GM18520 (cell line): ENCODE results near the gene NCBP2L.

Experiments used
- ATAC-seq: cut with Tn5 transposase; IDR thresholded peaks from one replicate; pipeline ENCODE4 v1.9.1; 2021; ENCODE audit not compliant: unreplicated experiment

NCBP2L gene

GRCh38 chrX:107752043-107752442 lies 25.5 kb upstream of the NCBP2L start:
- no peak for ATAC-seq

GRCh38 chrX:107752714-107753113 lies 24.8 kb upstream of the NCBP2L start:
- no peak for ATAC-seq

GRCh38 chrX:107753187-107753586 lies 24.3 kb upstream of the NCBP2L start:
- ATAC-seq = no peak

GRCh38 chrX:107755721-107756120 lies 21.8 kb upstream of the NCBP2L start:
- ATAC-seq = no peak

- ATAC-seq = no peak
These were observed 19.2 kb upstream of the NCBP2L start for GRCh38 chrX:107758231-107758766.

- ATAC-seq = no peak
These were observed 17.0 kb upstream of the NCBP2L start for GRCh38 chrX:107760304-107761077.

GRCh38 chrX:107763647-107764046 lies 13.9 kb upstream of the NCBP2L start:
- no peak for ATAC-seq

- no peak for ATAC-seq
These were observed 12.5 kb upstream of the NCBP2L start for GRCh38 chrX:107764845-107765608.

- peak; percentile 58 for ATAC-seq
These were observed 10.9 kb upstream of the NCBP2L start for GRCh38 chrX:107766470-107767150.

GRCh38 chrX:107768051-107768450 lies 9.5 kb upstream of the NCBP2L start:
- ATAC-seq = no peak

- ATAC-seq = no peak
These were observed 7.8 kb upstream of the NCBP2L start for GRCh38 chrX:107769581-107770317.

GRCh38 chrX:107773206-107773605 lies 4.3 kb upstream of the NCBP2L start:
- no peak for ATAC-seq

GRCh38 chrX:107773906-107774435 lies 3.6 kb upstream of the NCBP2L start:
- ATAC-seq = no peak

- ATAC-seq = no peak
These were observed 2.4 kb upstream of the NCBP2L start for GRCh38 chrX:107775000-107775733.

- peak; percentile 42 for ATAC-seq
These were observed 1.6 kb upstream of the NCBP2L start, which contains the start of gene TSC22D3 for GRCh38 chrX:107775734-107776511. Gene TSC22D3 (minus strand): TSS chrX:107775787. CDS start chrX:107775419, 368 bp downstream.

GRCh38 chrX:107776649-107777535 lies 641 bp upstream of the NCBP2L start:
- ATAC-seq = peak; percentile 80

- no peak for ATAC-seq
These were observed 3.0 kb downstream of the NCBP2L start for GRCh38 chrX:107780525-107780924.

GRCh38 chrX:107787827-107788226 lies 10.3 kb downstream of the NCBP2L start:
- no peak for ATAC-seq
